Fibroblast of skin of left biceps (primary cell): ENCODE data around the gene ERC1.
"Not testable (repeated sequence)": the region's sequence is repeated elsewhere in the genome, so short reads cannot be mapped to it uniquely, and the experiment has no call there.

ENCODE experiments used
- DNase-seq, 2 experiments: peaks; one replicate each; pipeline ENCODE4 v3.0.0-alpha.2; 2013; ENCODE audit warnings: low read depth in 2 of 2

The ERC1 gene

DNA sequence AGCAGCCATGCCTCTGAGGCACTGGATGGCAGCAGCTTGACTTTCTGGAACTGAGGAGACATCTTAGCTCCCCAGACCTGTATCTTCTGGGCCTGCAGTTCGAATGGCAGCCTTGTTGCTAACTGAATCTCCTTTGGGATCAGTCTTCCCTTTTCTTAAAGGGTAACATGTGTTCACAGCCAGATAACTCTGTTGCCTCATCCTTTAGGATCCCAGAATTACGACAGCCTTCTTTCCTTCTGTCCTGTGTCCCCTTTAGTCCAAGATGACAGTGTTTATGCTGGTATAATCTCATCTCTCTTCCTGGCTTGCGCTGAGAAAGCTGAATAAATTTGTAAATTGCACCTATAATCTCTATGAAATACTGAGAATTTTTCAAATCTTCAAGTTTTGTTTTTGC is 9.1 kb upstream of the ERC1 start:
- no peak for DNase-seq

GRCh38 chr12:988646-989045 is 2.4 kb upstream of the ERC1 start:
- DNase-seq, result no peak

- DNase-seq, result no peak
These were observed 2.0 kb upstream of the ERC1 start for GRCh38 chr12:989051-989450.

DNA sequence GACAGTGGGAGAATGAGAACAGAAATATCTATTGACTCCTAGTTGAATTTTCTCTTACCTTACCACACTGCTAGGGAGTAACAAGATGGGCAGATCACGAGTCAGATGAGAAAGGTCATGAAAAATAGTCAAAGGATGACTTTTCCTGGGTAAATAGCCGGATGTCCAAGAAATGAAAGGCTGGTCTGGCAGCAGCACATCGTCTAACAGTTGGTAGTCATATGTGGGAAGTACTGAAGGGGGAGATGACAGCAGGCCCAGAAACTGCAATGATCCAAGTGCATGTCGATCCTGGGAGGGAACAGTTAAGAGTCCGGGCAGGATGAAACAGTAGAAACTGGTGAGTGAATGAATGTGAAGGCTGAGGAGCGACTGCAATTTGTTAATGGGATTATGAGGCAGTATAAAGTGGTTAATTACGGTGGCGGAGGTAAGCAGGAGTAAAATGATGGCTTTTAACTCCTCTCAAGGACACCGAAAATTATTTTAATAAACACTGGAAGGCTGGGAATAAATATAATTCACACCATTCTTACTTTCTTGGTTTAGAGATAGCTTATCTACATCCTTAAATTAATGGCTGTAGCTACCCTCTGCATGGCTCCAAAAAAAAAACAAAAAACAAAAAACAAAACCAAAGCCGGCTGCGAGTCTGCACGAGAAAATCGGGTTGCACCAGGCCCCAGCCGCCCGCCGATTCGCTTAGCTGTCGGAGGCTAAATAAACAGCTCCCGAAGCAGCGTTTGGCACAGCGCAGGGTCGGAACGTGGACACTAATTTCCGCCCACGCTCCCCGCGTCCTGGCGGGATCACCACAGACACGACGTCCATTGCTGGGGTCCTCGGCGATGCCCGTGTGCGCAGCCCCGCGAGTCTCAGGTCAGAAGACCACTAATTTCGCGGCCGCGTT is 1.0 kb upstream of the ERC1 start:
- peak; percentile 23 for DNase-seq

DNA sequence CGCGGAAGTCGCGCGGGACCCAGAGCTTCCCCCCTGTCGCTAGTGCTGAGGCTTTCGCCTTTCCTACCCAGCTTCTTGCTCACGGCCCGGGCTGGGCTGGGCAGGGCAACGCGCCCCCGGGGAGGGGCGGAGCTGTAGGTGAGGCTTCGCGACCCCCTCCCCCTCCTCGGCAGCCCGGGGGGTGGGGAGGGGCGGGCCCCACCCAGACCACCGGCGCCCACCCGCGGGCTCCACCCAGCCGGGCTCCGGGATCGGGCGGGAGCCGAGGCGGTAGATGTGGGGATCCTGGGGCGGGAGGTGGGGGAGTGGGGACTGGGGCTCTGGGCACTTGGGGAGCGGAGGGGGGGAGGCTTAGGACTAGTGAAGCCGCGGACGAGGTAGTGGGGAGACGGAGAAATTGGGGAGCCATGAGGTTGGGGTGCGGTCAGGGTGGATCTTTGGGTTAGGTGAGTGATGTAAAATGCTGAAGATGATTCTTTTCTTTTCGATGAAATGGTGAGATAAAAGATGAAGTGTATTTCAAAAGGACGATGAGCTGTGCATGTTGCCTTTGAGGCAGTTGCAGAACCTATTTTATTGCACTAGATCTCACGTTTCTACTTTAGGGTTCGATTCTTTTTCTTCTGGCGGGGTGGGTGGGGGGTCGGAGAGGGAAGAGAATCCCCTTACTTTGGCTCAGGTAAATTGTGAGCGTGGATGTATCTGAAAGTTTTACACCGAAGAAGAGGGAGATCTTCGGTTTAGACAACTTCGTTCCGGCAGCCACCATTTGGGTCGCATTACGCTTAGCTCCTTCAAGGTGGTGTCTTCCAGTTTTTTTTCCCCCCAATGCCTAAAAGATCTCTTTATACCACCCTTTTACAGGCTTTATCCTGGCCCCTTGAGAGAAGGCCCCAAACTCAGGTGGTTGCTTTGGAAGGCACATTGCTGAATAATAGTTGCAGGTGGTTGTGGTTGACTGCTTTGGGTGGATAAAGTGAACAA is 619 bp downstream of the ERC1 start:
- no peak for DNase-seq

DNA sequence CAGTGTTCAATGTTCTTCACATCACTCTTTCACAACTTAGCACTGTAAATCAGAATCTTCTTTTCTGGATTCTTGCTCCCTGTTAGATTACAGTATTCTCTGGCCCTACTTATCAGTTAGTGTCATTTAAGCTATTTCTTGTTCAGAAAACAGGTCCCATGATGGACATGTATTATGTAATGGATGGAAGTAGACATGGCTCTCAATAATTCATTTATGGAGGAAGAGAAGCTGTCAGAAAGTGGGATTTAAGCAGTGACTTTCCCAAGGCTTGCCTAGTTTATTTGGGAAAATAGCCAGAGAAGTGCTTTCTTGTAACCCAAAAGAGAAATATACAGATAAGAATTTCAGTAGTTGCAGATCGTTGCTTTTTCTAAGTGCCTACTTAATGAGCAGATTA is 1.6 kb downstream of the ERC1 start:
- DNase-seq, result no peak

DNA sequence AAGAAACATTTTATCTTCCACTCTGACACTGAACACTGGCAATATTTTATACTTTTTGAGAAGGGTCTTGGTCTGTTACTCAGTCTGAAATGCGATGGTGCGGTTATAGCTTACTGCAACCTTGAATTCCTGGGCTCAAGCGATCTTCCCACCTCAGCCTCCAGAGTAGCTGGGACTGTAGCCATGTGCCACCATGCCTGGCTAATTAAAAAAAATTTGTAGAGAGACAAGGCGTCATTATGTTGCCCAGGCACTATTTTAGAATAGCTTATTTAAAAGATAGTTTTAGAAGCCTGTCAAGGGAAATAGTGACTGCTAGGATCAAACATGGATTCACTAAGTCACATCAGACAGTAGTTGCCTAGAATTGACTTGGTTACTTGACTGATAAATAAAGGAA is 5.9 kb downstream of the ERC1 start:
- DNase-seq, result no peak

- no peak for DNase-seq
These were observed 6.5 kb downstream of the ERC1 start for GRCh38 chr12:997505-997904.

DNA sequence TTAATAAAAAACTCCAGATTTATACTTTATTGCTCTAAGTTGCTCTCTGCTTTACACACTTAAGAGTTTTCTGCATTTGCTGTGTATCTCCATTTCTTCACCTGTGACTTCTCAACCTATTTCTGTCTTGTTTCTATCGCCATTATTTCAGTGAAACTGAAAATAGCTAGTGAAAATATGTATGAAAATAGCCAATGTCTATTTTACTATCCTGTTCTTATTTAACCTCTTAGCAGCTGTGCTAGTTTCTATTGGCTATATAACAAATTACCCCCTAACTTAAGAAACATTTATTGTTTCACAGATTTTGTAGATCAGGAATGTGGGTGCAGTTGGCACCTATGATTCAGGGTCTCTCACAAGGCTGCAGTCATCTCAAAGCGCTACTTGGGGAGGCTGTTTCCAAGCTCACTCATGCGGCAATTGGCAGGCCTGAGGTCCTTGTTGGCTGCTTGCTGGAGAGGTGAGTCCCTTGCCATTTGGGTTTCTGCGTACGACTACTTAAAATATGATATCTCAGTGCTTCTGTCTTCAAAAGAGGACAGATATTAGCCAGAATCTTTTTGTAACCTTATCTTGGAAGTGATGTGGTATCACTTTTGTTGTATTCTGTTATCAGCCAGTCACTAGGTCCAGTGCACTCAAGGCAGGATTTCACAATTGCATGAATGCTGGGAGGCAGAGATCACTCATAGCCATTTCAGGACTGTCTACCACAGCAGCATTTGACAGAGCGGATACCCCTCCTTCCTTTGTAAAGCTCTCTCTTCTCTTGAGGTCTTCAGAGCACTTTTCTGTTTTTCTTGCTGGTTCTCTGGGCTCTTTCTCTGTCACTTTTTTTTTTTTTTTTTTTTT is 7.2 kb downstream of the ERC1 start:
- no peak for DNase-seq

DNA sequence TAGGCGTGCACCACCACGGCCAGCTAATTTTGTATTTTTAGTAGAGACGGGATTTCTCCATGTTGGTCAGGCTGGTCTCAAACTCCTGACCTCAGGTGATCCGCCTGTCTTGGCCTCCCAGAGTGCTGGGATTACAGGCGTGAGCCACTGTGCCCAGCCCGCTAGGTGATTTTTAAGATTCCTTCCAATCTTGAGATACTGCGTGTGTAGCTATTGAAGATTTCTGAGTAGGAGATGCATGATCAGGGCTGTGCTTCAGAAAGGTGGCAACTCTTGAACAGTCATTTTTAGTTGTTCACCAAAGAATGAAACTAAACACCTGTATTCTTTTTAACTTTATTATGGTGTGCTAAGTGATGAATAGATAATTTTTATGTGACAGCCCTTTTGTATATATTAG is 8.7 kb downstream of the ERC1 start:
- not testable (repeated sequence) for DNase-seq

GRCh38 chr12:1001507-1001906 is 10.5 kb downstream of the ERC1 start:
- DNase-seq, result no peak

DNA sequence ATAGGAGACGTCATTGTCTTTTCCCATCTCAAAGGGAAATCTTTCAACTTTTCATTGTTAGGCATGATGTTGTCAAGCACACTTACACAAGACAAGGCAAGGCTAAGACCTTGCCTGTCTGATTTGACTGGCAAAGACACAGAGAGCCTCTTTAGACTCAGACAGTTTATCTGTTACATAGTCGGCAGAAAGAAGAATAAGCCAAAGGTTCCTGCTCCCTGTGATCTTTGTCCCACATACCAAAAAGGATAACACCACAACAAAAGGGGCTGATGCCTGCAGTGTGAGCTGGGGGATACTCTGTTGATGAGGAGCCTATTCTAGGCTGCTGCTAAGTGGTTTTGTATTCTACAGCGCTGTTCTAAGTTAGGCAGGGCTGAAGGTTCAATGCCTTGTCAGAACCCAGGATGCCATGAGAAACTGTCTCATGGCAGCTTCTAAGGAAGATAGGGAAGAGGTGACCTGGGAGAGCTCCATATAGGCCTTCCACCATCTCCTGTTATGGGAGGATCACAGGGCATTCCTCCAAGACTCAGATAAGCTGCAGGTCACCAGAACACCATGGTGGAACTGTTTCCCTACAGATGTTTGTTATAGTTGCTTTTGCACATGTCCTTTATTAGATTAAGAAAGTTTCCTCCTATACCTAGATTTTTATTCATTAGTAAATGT is 12.7 kb downstream of the ERC1 start:
- no peak for DNase-seq

GRCh38 chr12:1006255-1006654 is 15.2 kb downstream of the ERC1 start:
- DNase-seq, result no peak

- no peak for DNase-seq
These were observed 16.3 kb downstream of the ERC1 start for GRCh38 chr12:1007276-1007675.

- DNase-seq, result no peak
These were observed 17.0 kb downstream of the ERC1 start for GRCh38 chr12:1007994-1008393.

GRCh38 chr12:1011091-1011490 is 20.1 kb downstream of the ERC1 start:
- no peak for DNase-seq

DNA sequence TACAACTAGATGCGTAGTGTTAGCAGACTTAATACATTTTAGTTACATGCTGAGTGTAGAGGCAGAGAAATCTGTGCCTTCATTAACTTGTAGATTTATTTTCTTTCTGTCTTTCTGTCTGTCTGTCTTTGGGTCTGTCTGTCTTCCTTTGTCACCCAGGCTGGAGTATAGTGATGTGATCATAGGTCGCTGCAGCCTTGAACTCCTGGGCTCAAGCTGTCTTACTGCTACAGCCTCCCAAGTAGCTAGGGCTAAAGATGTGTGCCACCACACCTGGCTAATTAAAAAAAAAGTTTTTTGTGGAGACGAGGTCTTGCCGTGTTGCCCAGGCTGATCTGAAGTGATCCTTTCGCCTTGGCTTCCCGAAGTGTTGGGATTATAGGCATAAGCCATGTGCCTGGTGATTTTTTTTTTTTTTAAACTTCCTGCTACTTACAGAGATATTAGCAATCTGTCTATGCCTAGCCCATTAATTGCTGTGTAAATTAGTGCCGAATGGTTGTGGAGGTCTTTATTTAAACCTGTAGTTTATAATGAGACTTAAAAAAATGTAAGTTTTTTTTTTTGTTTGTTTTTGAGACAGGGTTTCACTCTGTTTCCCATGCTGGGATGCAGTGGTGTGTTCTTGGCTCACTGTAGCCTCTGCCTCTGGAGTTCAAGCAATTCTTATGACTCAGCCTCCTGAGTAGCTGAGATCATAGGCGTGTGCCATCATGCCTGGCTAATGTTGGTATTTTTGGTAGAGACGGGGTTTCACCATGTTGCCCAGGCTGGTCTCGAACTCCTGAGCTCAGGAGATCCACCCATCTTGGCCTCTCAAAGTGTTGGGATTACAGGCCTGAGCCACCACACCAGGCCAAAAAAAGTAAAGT is 22.8 kb downstream of the ERC1 start:
- no peak for DNase-seq

GRCh38 chr12:1019283-1019682 is 28.3 kb downstream of the ERC1 start:
- no peak for DNase-seq

GRCh38 chr12:1020389-1020788 is 29.4 kb downstream of the ERC1 start:
- no peak for DNase-seq
